BE2C (cell line): Measurements from ENCODE around the gene ASF1B.

Source experiments
- DNase-seq: peaks from one replicate; pipeline ENCODE4 v3.0.0-alpha.2; 2020
- H3K27me3 ChIP-seq: fragments of 250-450 bp; sonication (Bioruptor Pico); 2 replicates; pipeline ENCODE4 v1.5.1; 2020; ENCODE audit warnings: mild to moderate bottlenecking
- H3K36me3 ChIP-seq: fragments of 250-450 bp; sonication (Bioruptor Pico); 2 replicates; pipeline ENCODE4 v1.5.1; 2020; ENCODE audit warnings: mild to moderate bottlenecking
- H3K4me1 ChIP-seq: fragments of 250-450 bp; sonication (Bioruptor Pico); 2 replicates; pipeline ENCODE4 v1.5.1; 2020
- H3K4me3 ChIP-seq: 2 replicates; pipeline ENCODE4 v1.5.1; 2011; ENCODE audit warnings: low read depth, low read length
- H3K9me3 ChIP-seq: fragments of 250-450 bp; sonication (Bioruptor Pico); 2 replicates; pipeline ENCODE4 v1.5.1; 2020
- CTCF ChIP-seq: IDR thresholded peaks from 2 replicates; pipeline ENCODE4 v1.5.1; 2012; ENCODE audit warnings: mild to moderate bottlenecking, low read depth, low read length

Gene ASF1B

DNA sequence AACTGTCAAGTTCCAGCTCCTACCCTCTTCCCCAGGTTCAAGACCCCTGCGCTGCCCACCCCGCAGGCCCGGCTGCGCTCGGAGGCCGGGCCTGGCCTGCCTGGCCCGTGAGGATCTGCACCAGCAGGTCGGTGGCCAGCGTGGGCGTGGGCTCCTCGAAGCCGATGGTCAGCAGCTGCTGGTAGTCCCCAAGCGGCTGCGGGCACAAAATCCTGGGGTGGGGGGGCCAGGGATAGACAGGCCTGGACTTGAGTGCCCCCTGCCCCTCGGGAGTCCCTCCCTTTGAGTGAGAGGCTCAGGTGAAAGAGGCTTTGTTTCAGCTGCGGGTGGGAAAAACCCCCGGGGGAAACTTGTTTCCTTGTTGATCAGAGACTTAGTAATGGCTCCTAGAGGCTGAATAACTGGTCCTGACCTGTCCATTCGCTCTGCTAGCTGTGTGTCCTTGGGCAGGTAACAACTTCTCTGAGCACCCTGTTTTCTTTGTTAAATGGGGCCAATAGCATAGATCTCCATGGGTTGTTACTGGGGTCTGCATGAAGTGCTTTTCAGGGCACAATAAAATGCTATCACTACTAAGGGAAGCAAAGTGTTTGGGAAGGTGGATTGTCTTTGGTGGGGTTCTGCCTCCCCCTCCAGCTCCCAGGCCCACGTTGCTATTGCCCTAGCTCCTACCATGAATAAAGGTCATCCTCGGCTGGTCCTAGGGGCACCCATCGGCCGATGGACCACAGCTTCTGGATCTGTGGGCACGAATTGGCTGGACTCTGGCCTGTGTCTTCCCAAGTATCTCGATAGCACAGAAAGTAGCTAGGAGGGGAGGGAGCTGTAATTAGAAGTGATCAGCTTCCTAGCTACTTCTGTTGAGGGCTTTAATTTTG lies 54.4 kb downstream of the ASF1B start:
- no peaks in the 10 kb centered on the region for H3K36me3 ChIP-seq
- H3K4me3 ChIP-seq: peak overlapping the region; percentile 94
- TF ChIP-seq CTCF: no peak
- no peak for DNase-seq
- H3K4me1 ChIP-seq: no peaks in the 10 kb centered on the region
- H3K9me3 ChIP-seq: no peaks in the 10 kb centered on the region
- H3K27me3 ChIP-seq: no peaks in the 10 kb centered on the region

GRCh38 chr19:14080887-14081796 lies 55.2 kb downstream of the ASF1B start:
- no peak for TF ChIP-seq CTCF
- Histone ChIP-seq H3K4me3 (peak overlapping the region; percentile 94), H3K9me3 (no peaks in the 10 kb centered on the region)

DNA sequence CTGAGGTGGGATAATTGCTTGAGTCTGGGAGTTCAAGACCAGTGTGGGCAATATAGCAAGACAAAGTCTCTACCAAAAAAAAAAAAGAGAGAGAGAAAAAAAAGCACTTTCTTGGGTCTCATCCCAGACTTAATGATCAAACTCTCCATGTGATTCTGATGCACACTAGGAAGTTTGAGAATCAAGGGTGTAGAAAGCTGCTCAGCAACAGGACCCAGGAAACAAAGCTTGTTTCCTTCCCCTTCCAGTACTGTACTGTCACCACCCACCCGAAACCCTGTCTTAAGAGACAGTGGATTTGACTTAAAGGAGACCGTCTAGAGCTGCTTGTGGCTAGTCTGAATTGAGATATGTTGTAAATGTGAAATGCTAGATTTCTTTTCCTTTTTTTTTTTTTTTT lies 58.0 kb downstream of the ASF1B start:
- Histone ChIP-seq H3K27me3 (peaks cover 13% of the 10 kb centered on the region), H3K36me3 (no peaks in the 10 kb centered on the region), H3K4me1 (no peaks in the 10 kb centered on the region; the same call in none of the 2 replicates), H3K9me3 (no peaks in the 10 kb centered on the region), H3K4me3 (no peak overlapping the region)
- no peak for DNase-seq
- TF ChIP-seq CTCF: no peak

More at GRCh38 chr19:14080887-14081796, 55.2 kb downstream of the ASF1B start:
- no peaks in the 10 kb centered on the region for H3K27me3 ChIP-seq
- no peaks in the 10 kb centered on the region for H3K36me3 ChIP-seq
- H3K4me1 ChIP-seq: no peaks in the 10 kb centered on the region
- DNase-seq: peak; percentile 97

- peak overlapping the region; percentile 63 for H3K4me3 ChIP-seq
- no peak for TF ChIP-seq CTCF
These were observed 62.2 kb downstream of the ASF1B start for GRCh38 chr19:14073925-14074838.

GRCh38 chr19:14073261-14073924 lies 63.0 kb downstream of the ASF1B start:
- peak overlapping the region; percentile 63 for H3K4me3 ChIP-seq
- no peaks in the 10 kb centered on the region for H3K9me3 ChIP-seq
- no peaks in the 10 kb centered on the region for H3K36me3 ChIP-seq
- H3K27me3 ChIP-seq: peaks cover 21% of the 10 kb centered on the region
- peak; percentile 81 for DNase-seq
- H3K4me1 ChIP-seq: no peaks in the 10 kb centered on the region; the same call in none of the 2 replicates
- TF ChIP-seq CTCF: peak; percentile 15; the same call in 1 of the 2 replicates

More at GRCh38 chr19:14073925-14074838, 62.2 kb downstream of the ASF1B start:
- DNase-seq: no peak
- Histone ChIP-seq H3K9me3 (no peaks in the 10 kb centered on the region), H3K27me3 (peaks cover 21% of the 10 kb centered on the region), H3K36me3 (no peaks in the 10 kb centered on the region), H3K4me1 (no peaks in the 10 kb centered on the region; the same call in none of the 2 replicates)
